ENCODE results near the gene CDT1. TPM values are rescaled to one million over a fixed set of nuclear protein-coding genes. Genes with fewer than 3 reads are reported as not detected.

Gene CDT1
- total RNA-seq, 1 experiment from 2014 or later: 14.3 TPM

GRCh38 chr16:88850531-88851199 is 47.1 kb downstream of the CDT1 start:
- no peak for DNase-seq
- Histone ChIP-seq H3K4me3 (no peak overlapping the region), H3K27me3 (no peaks in the 10 kb centered on the region), H3K36me3 (no peaks in the 10 kb centered on the region), H3K9me3 (no peaks in the 10 kb centered on the region)

- H3K36me3 ChIP-seq: no peaks in the 10 kb centered on the region
These were observed 48.0 kb downstream of the CDT1 start for GRCh38 chr16:88851616-88852015.

GRCh38 chr16:88853325-88853941 is 49.8 kb downstream of the CDT1 start:
- Histone ChIP-seq H3K36me3 (no peaks in the 10 kb centered on the region), H3K4me3 (no peak overlapping the region), H3K9me3 (no peaks in the 10 kb centered on the region), H3K27me3 (no peaks in the 10 kb centered on the region)
- no peak for DNase-seq

More at GRCh38 chr16:88851616-88852015, 48.0 kb downstream of the CDT1 start:
- Histone ChIP-seq H3K27me3 (no peaks in the 10 kb centered on the region), H3K4me3 (no peak overlapping the region), H3K9me3 (no peaks in the 10 kb centered on the region)
- DNase-seq: no peak

GRCh38 chr16:88854306-88855111 is 50.9 kb downstream of the CDT1 start:
- DNase-seq: no peak
- Histone ChIP-seq H3K4me3 (no peak overlapping the region), H3K36me3 (no peaks in the 10 kb centered on the region), H3K27me3 (no peaks in the 10 kb centered on the region), H3K9me3 (no peaks in the 10 kb centered on the region)

- no peaks in the 10 kb centered on the region for H3K36me3 ChIP-seq
- H3K27me3 ChIP-seq: no peaks in the 10 kb centered on the region
- DNase-seq: no peak
- H3K9me3 ChIP-seq: no peaks in the 10 kb centered on the region
- H3K4me3 ChIP-seq: no peak overlapping the region
These were observed 51.6 kb downstream of the CDT1 start for GRCh38 chr16:88855176-88855575.

GRCh38 chr16:88855736-88856121 is 52.1 kb downstream of the CDT1 start:
- H3K9me3 ChIP-seq: no peaks in the 10 kb centered on the region
- no peaks in the 10 kb centered on the region for H3K36me3 ChIP-seq
- no peak for DNase-seq
- H3K27me3 ChIP-seq: no peaks in the 10 kb centered on the region
- no peak overlapping the region for H3K4me3 ChIP-seq

- Histone ChIP-seq H3K36me3 (no peaks in the 10 kb centered on the region), H3K27me3 (no peaks in the 10 kb centered on the region), H3K9me3 (no peaks in the 10 kb centered on the region), H3K4me3 (peak overlapping the region; percentile 86)
- no peak for DNase-seq
These were observed 52.7 kb downstream of the CDT1 start for GRCh38 chr16:88856122-88856827.

GRCh38 chr16:88856828-88857727 is 53.5 kb downstream of the CDT1 start, which contains the start of the genes GALNS and TRAPPC2L:
Gene GALNS, minus strand, starts transcription at chr16:88856947. Its CDS starts 70 bp downstream, at chr16:88856877.
Gene TRAPPC2L, plus strand, starts transcription at chr16:88857127. Its CDS starts 24 bp downstream, at chr16:88857151.
- H3K4me3 ChIP-seq: peak within 1 kb of the TSS; percentile 86
- H3K9me3 ChIP-seq: no peaks in the 10 kb centered on the region
- peak; percentile 84 for DNase-seq
- no peaks in the 10 kb centered on the region for H3K27me3 ChIP-seq
- no peaks in the 10 kb centered on the region for H3K36me3 ChIP-seq

- peak overlapping the region; percentile 86 for H3K4me3 ChIP-seq
- peak; percentile 68 for DNase-seq
- no peaks in the 10 kb centered on the region for H3K9me3 ChIP-seq
- H3K36me3 ChIP-seq: no peaks in the 10 kb centered on the region
- no peaks in the 10 kb centered on the region for H3K27me3 ChIP-seq
These were observed 54.2 kb downstream of the CDT1 start for GRCh38 chr16:88857728-88858339.

Other genes with a start within 250 kb of the CDT1 start
- gene ZC3H18, start 233.4 kb upstream of the CDT1 start, total RNA-seq (2014; rRNA removed; shearing (Covaris generic); ENCODE audit: low replicate concordance): 10.9 and 13.2 TPM in 2 replicates
- gene IL17C, start 165.2 kb upstream of the CDT1 start, total RNA-seq (2014; rRNA removed; shearing (Covaris generic); ENCODE audit: low replicate concordance): not detected in 2 replicates
- 10.7 and 21.2 TPM in 2 replicates for gene CYBA, start 152.7 kb upstream of the CDT1 start, total RNA-seq (2014; rRNA removed; shearing (Covaris generic); ENCODE audit: low replicate concordance)
- gene MVD, start 140.7 kb upstream of the CDT1 start, total RNA-seq (2014; rRNA removed; shearing (Covaris generic); ENCODE audit: low replicate concordance): 16.8 and 25.7 TPM in 2 replicates
- not detected in 2 replicates for gene SNAI3, start 117.3 kb upstream of the CDT1 start, total RNA-seq (2014; rRNA removed; shearing (Covaris generic); ENCODE audit: low replicate concordance)
- gene RNF166, start 97.4 kb upstream of the CDT1 start, total RNA-seq (2014; rRNA removed; shearing (Covaris generic); ENCODE audit: low replicate concordance): 16.5 and 20.2 TPM in 2 replicates
- gene CTU2, start 97.3 kb upstream of the CDT1 start, total RNA-seq (2014; rRNA removed; shearing (Covaris generic); ENCODE audit: low replicate concordance): 13.6 and 16.8 TPM in 2 replicates
- gene PIEZO1, start 18.6 kb upstream of the CDT1 start, total RNA-seq (2014; rRNA removed; shearing (Covaris generic); ENCODE audit: low replicate concordance): 77.6 and 88.5 TPM in 2 replicates
- gene APRT, start 8.1 kb downstream of the CDT1 start, total RNA-seq (2014; rRNA removed; shearing (Covaris generic); ENCODE audit: low replicate concordance): 290 and 307 TPM in 2 replicates
- 8.8 and 11.3 TPM in 2 replicates for gene GALNS, start 53.2 kb downstream of the CDT1 start, total RNA-seq (2014; rRNA removed; shearing (Covaris generic); ENCODE audit: low replicate concordance)
- gene TRAPPC2L, start 53.3 kb downstream of the CDT1 start, total RNA-seq (2014; rRNA removed; shearing (Covaris generic); ENCODE audit: low replicate concordance): 34.4 and 35.6 TPM in 2 replicates
- gene PABPN1L, start 62.9 kb downstream of the CDT1 start, total RNA-seq (2014; rRNA removed; shearing (Covaris generic); ENCODE audit: low replicate concordance): not detected in 2 replicates
- not detected in 2 replicates for gene CBFA2T3, start 173.4 kb downstream of the CDT1 start, total RNA-seq (2014; rRNA removed; shearing (Covaris generic); ENCODE audit: low replicate concordance)

Data from MG63 (cell line).